HG02678 (cell line): Measurements from ENCODE around the gene ZBTB7B.

Experiments
- ATAC-seq: cut with Tn5 transposase; IDR thresholded peaks from one replicate; pipeline ENCODE4 v1.9.1; 2021; ENCODE audit warnings: mild to moderate bottlenecking, moderate library complexity; ENCODE audit not compliant: unreplicated experiment

The ZBTB7B gene

GRCh38 chr1:155052439-155053395 lies 50.1 kb downstream of the ZBTB7B start:
- no peak for ATAC-seq

GRCh38 chr1:155053531-155054105 lies 51.0 kb downstream of the ZBTB7B start:
- no peak for ATAC-seq

GRCh38 chr1:155057104-155057503 lies 54.5 kb downstream of the ZBTB7B start:
- ATAC-seq = no peak

GRCh38 chr1:155057788-155058211 lies 55.2 kb downstream of the ZBTB7B start:
- ATAC-seq = no peak

GRCh38 chr1:155060736-155061135 lies 58.1 kb downstream of the ZBTB7B start:
- no peak for ATAC-seq

- peak; percentile 42 for ATAC-seq
These were observed 59.0 kb downstream of the ZBTB7B start for GRCh38 chr1:155061381-155062150.

- ATAC-seq = no peak
These were observed 59.6 kb downstream of the ZBTB7B start for GRCh38 chr1:155062151-155062686.

GRCh38 chr1:155062702-155063411 lies 60.3 kb downstream of the ZBTB7B start:
- ATAC-seq = peak; percentile 30

- peak; percentile 79 for ATAC-seq
These were observed 61.0 kb downstream of the ZBTB7B start, which contains the start of gene EFNA4 for GRCh38 chr1:155063550-155064110. TSS of gene EFNA4 (plus strand) at chr1:155063740. CDS start at chr1:155063824, 84 bp downstream.

GRCh38 chr1:155064111-155064831 lies 61.7 kb downstream of the ZBTB7B start:
- ATAC-seq = no peak

- no peak for ATAC-seq
These were observed 62.3 kb downstream of the ZBTB7B start for GRCh38 chr1:155064832-155065429.

GRCh38 chr1:155066777-155067176 lies 64.2 kb downstream of the ZBTB7B start:
- no peak for ATAC-seq
